NCI-H524 (cell line): Measurements from ENCODE around the gene COPE.

ENCODE experiments used
- DNase-seq, 2 experiments: peaks; one replicate each; lab custom pipeline; 2025; lab: John Stamatoyannopoulos, UW

COPE gene

DNA sequence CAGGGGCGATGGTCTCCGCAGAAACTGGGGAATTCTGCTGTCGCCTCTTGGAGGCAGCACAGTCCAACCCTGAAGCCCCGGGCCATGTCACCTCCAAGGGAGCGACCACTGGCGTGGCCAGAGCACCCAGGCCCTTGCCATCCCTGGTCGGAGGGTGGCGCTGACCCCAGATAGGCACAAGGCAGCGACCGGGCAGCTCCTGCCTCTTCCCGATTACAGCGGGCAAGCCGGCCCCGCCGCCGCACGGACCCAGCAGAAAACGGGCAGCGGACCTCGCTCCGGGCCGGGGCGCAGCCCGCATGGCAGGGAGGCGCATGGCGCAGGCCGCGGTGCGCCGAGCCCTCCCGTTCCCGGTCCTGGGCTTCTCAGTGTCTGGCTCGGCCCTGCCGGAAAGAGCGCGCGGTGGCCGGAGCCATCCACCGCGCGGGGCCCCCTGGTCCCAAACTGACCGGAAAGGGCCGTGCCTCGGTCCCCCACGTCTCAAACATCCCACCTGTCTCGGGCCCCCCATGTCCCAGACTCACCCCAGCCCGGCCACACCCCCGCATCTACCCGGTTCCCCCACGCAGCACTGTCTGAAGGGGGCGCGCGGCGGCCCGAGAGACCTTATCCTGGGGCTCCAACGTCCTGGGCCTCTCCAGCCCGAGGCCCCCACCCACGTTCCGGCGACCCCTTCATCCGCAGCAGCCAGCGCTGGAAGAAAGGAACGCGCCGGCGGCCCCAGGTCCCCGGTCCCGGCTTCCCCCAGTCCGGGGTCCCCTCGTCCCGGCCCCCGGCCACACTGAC, 24.0 kb downstream of the COPE start:
- peak; percentile 8 to 74 for DNase-seq

DNA sequence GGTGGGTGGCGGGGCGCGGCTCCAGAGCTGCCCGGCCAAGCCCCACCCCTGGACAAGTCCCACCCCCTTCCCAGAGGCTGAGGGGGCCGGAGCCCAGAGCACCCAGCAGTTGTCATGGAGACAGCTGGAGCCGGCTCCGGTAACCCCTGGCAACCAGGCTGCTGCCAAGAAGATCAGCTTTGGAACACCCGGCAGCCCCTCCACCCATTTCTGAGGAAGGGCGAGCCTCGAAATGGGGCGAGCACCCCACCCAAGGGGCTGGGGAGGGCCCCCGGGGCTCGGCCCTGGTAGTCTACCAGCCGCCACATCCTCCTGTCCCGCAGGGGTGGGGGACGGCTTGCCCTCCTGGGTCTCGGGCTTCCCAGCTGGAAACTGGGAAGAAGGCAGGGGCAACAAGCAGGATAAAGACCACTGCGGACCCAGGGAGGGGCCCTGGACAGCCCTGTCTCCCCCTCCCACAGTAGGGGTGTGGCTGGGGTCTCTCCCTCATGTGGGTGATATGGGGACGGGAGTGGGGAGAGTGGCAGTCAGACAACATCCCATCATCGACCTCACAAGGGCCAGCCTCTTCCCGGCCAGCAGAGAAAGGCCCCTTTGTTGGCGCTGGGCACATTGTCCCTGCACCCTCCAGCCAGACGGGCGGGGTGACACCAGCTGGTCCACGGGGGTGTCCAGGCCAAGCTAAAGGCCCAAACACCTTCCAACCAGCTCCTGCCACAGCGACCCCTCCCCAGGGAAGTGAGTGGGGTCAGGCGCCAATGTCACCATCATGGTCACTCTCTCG, 24.7 kb downstream of the COPE start:
- peak; percentile 88 to 94 for DNase-seq

DNA sequence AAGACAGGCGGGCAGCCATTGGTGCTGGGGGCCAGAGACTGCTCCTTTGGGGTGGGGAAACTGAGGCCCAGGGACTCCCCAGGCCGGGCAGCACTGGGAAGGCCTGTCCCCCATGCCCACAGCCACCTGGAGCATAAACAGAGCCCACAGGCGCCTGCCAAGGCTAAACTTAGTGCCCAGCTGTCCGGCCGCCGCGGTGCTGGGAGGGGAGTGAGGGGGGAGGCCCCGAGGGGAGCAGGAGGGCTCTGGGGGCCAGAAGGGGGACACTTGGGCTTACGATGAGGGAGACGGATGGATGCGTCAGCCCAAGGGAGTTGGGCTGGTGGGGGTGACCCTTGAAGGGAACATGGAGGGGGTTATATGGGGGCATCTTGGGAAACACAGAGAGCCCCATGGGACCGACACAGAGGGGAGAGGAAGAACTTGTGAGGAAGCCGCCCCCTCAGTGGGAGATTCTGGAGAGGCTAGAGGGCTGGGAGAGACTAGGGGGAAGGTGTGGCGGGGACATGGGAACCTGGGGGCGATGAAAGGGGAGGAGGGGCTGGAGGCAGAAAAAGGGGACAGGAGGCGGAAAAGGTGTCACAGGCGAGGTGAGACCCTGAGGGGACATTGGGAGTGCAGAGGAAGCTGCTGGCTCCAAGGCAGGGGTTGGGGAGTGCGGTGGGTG, 25.5 kb downstream of the COPE start:
- no peak for DNase-seq

DNA sequence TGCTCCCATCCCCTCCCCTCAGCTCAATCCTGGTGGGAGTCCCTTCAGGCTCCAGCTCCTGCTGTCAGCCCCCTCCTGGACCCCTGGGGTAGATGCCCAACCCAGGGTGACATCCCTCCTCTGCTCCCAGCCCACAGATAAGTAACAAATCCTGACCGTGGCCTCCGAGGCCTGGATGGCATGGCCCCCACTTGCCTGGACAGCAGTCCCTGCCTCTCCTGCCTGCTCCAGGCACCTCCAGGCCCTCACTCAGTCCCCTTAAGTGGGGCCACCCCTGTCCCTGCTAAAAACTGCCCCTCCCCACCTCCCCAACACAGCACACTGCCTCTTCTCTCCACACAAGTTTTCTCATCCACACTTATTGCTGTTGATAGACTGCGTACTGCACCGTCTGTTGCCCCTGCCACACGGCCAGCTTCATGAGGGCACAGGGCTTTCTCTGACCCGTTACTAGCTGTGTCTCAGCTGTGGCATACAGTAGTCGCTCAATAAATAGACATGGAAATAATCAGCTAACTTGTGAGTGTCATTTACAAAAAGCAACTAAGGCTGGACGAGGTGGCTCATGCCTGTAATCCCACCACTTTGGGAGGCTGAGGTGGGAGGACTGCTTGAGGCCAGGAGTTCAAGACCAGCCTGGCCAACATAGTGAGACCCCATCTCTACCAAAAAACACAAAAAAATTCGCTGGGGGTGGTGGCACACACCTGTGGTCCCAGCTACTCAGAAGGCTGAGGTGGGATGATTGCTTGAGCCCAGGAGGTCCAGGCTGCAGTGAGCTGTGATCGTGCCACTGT, 29.0 kb downstream of the COPE start:
- DNase-seq: no peak

DNA sequence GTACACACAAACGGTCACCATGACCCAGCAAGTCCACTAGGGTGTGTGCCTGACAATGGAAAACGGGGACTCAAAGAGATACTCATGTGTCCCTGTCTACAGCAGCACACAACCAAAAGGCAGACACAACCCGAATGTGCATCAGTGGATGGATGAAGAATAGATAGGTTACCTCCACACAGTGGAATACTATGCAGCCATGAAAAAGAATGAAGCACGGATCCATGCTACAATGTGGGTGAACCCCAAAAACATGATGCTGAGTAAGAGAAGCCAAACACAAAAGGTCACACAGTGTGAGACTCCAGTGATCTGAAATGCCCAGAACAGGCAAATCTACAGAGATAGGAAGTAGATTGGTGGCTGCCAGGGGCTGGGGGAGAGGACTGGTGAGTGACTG, 32.2 kb downstream of the COPE start:
- DNase-seq: no peak

DNA sequence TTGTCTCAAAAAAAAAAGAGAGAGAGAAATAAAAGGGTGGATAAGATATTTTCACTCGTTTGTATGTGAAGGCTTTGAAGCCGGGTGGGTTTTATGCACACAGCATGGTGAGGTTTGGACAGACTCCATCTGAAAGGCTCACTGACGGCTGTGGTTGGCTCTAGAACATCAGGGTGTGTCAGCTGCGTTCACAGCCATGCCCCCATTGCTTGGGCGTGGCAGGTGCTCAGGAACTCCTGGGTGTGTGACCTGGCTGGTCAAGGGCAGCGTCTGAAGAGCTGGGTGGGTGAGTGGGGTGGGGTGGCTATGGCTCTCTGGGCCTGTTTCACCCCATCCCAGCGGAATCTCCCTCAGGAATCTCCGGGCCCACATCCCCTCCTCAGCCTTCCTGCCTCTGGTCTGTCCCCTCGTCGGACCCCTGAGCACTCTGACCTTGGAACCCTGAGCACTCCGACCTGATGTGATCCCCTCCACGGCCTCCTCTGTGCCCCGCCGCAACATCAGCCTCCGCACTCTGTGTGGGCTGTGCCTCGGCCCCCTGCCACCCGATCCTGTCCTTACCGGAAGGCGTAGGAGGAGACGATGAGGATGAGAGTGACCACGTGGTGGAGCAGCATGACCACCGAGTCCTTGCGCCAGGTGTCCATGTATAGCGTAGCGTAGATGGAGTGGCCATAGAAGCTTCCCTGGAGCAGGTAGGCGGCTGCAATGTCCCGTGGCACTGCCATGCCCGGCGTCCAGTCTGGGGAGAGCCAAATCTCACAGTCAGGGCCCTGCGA, 35.5 kb downstream of the COPE start:
- no peak for DNase-seq

GRCh38 chr19:18881491-18881890, 37.7 kb downstream of the COPE start:
- DNase-seq: no peak

DNA sequence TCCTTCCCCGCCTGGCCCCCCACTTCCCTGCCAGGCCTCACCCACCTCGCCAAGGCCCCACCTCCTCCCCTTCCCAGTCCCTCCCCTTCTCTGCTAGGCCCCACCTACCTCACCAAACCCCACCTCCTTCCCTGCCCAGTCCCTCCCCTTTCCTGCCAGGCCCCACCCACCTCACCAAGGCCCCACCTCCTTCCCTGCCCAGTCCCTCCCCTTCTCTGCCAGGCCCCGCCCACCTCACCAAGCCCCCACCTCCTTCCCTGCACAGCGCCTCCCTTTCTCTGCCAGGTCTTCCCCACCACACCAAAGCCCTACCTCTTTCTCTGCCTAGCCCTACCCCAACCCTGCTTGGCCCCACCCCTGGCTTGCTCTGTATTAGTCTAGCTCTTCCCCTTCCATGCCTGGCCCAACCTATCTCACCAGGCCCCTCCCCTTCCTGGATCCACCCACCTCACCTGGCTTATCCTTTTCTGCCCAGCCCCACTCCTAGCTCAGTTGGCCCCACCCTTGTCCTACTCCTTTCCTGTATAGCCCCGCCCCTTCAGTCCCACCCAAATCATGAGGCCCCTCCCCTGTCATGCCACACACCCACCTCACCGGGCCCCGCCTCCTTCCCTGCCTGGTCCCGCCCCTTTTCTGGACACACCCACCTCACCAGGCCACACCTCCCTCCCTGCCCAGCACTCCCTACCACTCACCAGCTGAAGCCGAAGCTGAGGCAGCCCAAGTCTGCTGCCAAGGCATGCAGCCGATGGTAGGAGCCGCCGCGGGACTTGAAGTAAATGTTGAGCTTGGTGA, 39.4 kb downstream of the COPE start:
- no peak for DNase-seq

- no peak for DNase-seq
Measured at GRCh38 chr19:18878858-18879578, 40.2 kb downstream of the COPE start.

DNA sequence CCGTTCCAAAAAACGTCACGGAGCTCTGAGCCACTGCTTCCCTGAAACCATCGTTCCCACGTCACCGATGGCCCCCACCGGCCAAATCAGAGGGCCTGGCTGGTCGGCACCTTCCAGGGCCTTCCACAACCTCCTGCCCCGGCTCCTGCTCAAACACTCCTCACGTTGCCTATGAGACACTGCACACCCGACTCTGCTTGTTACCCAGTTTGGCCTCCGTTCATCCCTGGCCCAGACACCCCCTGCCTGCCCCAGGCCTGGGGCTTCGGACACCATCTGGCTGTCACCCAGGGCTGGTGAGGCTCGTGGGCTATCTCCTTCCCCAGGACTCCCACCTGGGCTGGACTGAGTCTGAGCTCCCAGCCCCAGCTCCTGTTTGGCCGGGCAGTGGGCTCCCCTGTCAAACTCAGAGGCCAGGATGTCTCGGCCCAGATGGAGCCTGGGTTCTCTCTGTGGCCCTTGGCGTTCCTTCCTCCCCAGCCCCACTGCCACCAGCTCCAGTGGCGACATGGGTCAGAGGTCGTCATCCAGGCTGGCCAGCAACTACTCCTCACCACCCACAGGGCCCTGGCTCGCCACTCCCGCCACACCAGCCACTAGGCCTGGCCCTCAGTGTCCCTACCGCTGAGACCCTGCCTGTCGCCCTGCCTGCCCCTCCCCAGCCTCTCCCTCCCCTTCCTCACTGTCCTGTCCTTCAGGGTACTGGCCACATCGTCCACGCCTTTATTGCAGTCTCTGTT, 41.0 kb downstream of the COPE start:
- DNase-seq: no peak

DNA sequence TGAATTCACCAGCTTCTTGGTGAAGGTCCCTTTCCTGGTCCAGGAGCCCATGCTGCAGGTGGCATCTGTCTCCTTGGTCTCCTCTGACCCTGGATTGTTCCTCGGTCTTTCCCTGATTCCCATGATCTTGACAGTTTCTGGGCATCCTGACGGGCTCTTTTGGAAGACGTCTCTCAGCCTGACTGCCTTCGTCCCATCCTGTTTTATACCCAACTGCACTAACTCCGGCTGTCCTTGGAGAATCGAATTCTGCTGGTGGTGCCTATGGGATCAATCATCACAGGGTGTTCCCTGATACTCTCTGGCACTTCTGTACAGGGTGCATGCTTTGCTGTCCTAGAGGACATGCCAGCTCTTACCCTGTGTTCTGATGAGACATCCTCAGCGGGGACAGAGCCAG, 42.3 kb downstream of the COPE start:
- no peak for DNase-seq

DNA sequence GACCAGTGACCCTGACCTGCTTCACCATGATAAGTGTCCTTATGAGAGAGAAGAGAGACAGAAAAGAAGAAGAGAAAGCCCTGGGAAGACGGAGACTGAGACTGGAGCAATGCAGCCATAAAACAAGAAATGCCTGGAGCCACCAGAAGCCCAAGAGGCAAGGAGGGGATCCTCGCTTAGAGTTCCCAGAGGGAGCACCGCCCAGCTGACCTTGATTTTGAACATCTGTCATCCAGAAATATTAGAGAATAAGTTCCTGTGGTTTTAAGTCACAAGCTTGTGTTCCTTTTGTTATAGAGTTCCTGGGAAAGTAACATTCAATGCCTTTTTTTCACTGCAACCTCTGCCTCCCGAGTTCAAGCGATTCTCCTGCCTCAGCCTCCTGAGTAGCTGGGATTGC, 43.5 kb downstream of the COPE start:
- DNase-seq: no peak

- DNase-seq: peak in 1 of 2 experiments; percentile 73
Measured at GRCh38 chr19:18871543-18871942, 47.6 kb downstream of the COPE start.

DNA sequence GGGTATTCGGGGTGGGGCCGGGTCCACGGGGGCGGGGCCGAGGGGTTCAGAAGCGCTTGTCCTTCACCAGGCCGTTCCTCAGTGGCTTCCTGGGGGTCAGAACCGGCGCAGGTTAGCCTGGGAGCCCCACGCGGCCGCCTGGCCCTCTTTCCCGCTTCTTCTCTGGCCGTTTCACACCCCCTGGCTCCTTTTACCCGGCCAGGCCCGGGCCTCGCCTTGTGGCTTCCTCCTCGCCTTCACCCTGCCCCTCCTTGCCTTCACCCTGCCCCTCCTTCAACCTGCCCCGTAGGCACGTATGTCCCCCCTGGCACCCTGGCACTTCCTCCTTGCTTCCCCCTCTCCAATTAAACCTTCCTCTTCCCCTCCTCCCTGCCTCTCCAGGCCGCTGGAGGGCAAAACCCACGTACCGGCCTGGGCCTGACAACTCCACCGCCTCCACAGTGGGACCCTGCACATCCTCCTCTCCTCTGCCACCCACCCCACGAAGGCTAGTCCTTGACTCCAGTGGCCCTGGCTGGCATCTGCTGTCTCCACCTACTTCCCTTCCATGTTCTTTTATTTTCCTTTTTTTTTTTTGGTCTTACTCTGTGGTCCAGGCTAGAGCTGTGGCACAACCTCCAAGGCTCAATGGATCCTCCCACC, 48.5 kb downstream of the COPE start:
- no peak for DNase-seq

DNA sequence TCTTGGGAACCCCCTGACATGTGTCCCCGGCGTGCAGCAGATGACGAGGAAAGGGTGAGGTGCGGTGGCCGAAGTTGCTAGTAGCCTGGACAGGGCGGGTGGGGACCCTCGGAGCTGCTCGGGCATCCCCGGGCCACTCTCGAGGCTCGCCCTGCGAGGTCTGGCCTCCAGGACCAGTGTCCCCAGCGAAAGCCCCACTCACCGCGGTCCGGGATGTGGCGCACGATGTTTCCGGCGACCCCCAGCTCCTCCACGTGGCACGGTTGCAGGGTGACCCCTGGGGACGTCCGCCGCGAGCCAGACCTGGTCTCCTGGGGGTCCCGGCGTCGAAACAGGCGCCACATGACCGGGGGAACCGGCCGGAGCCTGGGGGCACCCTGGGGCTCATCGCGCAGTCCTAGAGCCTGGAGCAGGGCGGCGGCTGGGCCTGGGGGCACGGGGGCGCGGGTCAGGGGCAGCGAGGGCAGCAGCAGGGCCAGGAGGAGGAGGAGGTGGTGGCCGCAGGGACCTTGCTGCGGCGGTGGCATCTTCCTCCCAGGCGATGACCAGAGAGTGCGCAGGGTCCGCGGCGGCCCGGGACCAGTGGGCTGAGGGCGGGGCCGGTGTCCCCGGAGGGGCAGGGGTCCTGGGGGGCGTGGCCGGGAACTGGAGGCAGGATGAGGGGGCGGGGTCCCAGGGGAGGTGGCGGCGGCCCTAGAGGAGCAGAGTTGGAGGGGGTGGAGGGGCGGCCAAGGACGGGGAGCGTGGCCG, 49.2 kb downstream of the COPE start:
- DNase-seq: no peak

DNA sequence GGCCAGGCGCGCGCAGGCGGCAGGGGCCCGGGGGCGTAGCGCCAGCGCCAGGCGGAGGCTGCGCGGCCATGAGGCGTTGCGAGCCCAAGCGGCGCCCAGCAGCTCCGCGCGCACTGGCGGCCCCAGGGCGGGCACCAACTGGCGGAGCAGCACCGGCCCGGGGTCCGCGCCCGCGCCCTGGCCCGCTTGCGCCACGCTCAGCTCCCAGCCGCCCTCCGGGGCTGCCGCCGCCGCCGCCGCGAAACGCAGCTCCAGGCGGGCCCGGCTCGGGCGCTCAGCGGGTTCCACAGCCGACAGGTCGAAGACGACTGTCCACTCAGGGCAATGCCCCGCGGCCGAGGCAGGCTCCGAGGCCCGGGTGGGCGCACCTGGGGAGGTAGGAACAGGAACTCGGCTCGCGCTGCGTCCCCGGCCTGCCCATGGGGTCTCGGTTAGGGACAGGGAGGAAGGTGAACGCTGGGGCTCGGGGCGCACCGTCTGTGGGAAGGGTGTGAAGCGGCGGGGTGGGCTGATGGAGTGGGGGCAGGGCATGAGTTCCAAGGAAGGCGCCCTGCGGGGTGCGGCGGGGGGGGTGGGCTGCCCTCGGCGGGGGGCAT, 50.1 kb downstream of the COPE start:
- DNase-seq: no peak

GRCh38 chr19:18868380-18869022, 50.7 kb downstream of the COPE start:
- DNase-seq: no peak
